ENCODE data around the gene TUBAL3.
A peak's percentile ranks its signal among the peaks of the same experiment; 100 is the strongest.
"Not testable (repeated sequence)": the region's sequence is repeated elsewhere in the genome, so short reads cannot be mapped to it uniquely, and the experiment has no call there.

TUBAL3 gene

DNA sequence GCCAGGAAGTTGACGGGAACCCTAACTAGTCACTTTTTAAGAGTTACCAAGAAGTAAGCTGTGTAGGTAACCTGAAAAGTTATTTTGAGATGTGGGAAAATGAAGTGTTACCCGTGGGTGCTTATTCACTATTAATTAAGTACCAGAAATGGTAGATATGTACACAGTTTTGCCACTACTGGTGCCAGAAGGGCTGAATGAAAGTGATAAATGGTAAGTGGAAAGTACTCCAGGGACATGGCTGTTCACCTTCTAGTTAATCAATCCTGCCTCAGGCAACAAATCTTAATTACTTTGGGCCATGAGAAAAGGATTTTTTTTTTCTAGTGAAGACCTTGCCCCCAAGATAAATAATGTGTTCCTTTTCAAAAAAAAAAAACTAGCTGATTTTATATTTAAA lies 23.5 kb upstream of the TUBAL3 start:
- DNase-seq (ENCODE audit: extremely low spot score, insufficient read length, low read depth): no peak
- no peak for FAIRE-seq

DNA sequence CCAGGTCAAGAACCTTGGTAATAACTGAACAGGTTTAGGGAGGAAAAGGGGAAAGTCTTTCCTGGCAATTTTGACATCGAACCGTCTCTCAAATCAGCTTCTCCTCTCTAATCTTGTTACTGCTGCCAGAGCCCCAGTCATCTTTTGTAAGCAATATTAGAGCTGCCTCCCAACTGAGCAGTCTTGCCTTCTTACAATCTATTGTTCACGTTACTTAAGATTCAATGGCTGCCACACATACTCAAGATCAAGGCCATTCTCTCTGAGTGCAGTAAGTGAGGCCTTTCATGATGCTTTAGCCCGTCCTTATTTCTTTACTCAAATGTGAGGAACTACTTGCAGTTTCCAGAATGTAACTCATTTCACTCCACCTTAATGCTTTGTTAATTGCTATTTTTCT lies 20.1 kb upstream of the TUBAL3 start:
- FAIRE-seq (no peak), DNase-seq (ENCODE audit: extremely low spot score, insufficient read length, low read depth) (no peak)

DNA sequence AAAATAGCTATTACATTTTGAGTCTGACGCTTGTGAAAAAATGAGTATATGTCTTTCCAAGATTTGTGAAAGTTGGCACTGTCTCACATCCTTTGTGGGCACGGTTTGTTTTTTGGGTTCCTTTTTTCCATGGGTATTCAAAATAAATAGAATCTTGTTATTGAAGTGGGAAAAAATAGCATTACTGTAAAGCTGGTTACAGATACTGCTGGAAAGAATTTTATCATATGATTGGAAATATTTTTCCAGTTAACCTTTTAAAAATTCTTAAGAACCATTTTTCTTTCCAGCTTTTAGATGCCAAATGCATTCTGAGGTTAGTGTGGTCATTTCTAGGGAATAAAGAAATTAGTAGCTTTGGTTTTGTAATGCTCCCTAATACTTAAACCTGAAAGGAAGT lies 19.1 kb upstream of the TUBAL3 start:
- no peak for DNase-seq (ENCODE audit: extremely low spot score, insufficient read length, low read depth)
- no peak for FAIRE-seq

DNA sequence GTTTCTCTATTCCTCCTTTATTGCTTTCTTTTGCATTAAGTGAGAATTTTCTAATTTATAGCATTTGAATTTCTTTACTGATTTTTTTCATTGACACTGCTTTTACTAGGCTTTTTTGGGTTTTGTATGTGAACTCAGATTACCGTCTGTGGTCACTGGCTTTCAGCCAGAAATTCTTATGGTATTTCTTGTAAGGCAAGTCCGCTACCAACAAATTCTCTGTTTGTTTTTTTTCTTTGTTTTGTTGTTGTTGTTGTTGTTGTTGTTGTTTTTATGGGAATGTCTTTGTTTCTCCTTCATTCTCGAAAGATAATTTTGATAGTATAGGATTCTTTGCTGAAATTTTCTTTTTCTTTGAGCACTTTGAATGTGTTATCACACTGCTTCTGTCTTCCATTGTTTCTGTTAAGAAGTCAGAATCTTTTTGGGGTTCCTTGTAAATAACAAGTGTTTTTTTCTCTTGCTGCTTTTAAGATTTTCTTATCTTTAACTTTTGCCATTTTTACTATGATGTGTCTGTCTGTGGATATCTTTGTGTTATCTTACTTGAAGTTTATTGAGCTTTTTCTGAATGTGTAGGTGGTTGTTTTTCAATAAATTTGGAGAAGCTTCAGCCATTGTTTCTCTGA lies 15.0 kb upstream of the TUBAL3 start:
- FAIRE-seq (peak; percentile 24), DNase-seq (ENCODE audit: extremely low spot score, insufficient read length, low read depth) (no peak)

DNA sequence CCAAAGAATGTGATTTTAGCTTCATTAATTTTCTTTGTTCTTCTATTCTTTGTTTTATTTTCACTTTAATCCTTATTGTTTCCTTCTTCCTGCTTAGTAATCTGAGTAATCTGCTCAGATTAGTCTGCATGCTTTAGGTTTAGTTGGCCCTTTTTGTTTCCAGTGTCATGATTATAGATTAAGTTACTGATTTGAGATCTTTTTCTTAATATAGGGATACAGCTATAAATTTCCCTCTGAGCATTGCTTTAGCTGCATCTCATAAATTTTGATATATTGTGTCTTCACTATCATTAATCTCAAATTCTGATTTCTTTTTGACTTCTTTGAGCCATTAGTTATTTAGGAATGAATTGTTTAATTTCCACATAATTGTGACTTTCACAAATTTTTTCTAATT lies 14.0 kb upstream of the TUBAL3 start:
- FAIRE-seq (no peak), DNase-seq (ENCODE audit: extremely low spot score, insufficient read length, low read depth) (no peak)

DNA sequence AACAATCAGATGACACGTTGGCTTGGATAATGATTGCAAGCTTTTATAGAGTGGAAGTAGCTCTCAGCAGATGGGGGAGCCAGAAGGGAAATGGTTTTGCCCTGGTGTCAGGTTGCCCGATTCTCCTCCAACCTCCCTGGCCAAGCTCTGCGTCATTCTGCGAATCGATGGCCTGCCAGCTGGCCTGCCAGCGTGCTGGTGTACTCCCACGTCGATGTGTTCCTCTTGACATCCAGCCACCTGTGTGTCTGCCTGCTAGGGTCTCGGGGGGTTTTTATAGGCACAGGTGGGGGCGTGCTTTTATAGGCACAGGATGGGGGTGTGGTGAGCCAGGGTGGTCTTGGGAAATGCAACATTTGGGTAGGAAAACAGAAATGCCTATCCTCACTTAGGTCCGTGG lies 12.4 kb upstream of the TUBAL3 start:
- DNase-seq (ENCODE audit: extremely low spot score, insufficient read length, low read depth) (no peak), FAIRE-seq (no peak)

DNA sequence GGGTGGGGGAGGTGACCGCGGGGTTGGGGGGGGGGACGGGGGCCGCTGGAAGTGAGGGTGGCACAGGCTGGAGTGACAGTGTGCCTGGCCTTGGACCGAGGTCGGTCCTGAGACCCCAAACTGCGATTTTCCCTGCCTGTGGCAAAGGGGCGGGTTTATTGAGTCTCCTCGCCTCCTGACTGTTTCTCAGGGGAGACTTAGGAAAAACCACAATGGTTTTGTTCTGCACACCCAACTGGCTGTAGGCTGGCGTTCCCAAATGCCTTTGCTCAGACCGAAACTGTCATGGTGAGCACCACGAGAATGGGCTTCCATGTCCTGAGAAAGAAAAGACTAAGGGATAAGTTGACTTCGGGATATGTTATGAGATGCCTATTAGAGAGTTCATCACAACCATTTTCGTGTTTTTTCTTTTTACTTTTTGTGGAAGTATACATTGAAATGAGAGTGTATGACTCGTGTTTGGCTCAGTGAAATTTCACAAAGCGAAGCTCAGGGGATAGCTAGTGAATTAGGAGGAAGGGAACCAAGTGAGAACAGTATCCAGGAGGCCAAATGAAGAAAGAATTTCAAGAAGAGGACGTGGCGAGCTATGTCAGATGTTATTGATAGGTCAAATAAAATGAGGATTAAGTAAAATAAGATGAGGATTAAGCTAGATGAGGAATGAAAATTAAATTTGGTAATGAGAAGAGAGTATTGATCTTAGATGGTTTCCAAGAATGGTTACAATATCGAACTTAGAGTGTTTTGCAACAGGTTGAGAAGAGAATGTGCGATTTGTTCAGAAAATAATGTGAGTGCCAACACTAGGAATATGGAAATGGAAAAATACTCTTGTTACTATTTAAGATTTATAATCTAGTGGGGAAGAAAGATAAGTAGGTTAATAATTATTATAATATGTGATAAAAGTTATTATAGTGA lies 8.6 kb upstream of the TUBAL3 start:
- FAIRE-seq: peak; percentile 46

DNA sequence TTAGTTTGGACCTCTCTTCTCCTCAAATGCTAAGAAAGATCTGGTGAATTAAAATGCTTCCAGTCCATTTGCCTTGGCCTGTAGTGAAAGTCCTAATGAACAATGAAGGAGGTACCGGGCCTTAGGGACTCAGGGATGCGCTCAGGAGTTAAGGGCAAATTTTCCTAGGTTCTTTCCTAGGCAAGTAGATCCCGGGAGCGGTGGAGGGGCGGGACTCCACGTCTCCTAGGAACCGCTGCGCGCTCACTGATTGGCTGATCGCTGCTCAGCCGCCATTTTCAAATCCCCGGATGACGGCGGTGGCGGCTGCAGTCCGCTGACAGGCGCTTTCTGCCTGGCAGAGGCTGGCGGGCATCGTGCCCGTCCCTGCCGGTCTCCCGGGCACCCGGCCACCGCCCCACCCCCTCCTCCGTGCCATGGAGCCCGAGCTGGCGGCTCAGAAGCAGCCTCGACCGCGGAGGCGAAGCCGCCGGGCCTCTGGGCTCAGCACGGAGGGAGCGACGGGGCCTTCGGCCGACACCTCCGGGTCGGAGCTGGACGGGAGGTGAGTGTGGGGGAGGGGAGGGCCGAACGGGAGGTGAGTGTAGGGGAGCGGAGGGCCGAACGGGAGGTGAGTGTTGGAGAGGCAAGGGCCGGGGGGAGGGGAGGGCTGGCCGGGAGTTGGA lies 7.8 kb upstream of the TUBAL3 start, which contains the start of gene NET1:
TSS of gene NET1 (plus strand) at position 281 of the 665 bp plus-strand sequence. CDS start at position 417, 136 bp downstream.
- FAIRE-seq (peak; percentile 83), DNase-seq (ENCODE audit: extremely low spot score, insufficient read length, low read depth) (peak; percentile 89)

More for the DNA sequence above, 8.6 kb upstream of the TUBAL3 start:
- DNase-seq (ENCODE audit: extremely low spot score, insufficient read length, low read depth): no peak

DNA sequence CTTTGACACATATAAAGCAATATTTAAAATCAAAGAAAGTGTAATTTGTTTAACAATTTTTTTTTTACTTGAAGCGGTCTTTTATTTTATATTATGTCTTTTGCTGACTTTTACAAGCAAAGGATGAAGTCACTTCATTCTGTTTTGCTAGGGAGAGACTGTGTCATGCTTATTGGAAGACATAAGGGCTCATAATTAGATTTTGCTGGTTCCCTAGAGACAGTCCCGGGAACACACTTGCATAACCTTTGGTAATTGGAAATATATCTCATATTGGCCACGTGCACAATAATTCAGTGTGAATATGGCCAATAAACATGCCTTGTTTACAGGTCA lies 7.3 kb upstream of the TUBAL3 start:
- FAIRE-seq: no peak
- DNase-seq (ENCODE audit: extremely low spot score, insufficient read length, low read depth): no peak

DNA sequence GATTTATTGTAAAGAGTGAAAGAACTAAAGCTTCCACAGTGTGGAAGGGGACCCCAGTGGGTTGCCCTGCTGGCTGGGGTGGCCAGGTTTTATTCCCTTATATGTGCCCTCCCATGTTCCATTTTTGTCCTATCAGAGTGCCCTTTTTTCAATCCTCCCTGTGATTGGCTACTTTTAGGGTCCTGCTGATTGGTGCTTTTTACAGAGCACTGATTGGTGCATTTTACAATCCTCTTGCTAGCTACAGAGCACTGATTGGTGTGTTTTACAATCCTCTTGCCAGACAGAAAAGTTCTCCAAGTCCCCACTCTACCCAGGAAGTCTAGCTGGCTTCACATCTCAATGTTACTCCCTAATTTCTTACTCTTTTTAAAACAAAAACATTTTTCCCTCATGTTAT lies 6.2 kb upstream of the TUBAL3 start:
- DNase-seq (ENCODE audit: extremely low spot score, insufficient read length, low read depth): not testable (repeated sequence)

DNA sequence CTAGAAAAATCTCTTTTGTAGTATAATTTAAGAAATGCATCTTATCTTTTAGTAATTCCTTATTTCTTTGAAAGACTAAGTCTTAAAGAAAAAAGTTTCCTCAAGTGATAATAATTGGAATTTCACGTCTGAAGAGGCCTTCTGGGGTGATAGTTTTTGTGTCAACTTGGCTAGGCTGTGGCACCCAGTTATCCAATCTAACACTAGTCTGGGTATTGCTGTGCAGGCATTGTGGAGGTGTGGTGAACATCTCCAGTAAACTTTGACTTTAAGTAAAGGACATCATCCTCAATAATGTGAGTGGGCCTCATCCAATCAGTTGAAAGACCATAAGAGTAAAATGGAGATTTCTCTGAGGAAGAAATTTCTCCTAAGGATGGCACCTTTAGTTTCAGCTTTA lies 2.3 kb upstream of the TUBAL3 start:
- DNase-seq (ENCODE audit: extremely low spot score, insufficient read length, low read depth) (no peak), FAIRE-seq (no peak)

More for the DNA sequence above, 6.2 kb upstream of the TUBAL3 start:
- not testable (repeated sequence) for FAIRE-seq

DNA sequence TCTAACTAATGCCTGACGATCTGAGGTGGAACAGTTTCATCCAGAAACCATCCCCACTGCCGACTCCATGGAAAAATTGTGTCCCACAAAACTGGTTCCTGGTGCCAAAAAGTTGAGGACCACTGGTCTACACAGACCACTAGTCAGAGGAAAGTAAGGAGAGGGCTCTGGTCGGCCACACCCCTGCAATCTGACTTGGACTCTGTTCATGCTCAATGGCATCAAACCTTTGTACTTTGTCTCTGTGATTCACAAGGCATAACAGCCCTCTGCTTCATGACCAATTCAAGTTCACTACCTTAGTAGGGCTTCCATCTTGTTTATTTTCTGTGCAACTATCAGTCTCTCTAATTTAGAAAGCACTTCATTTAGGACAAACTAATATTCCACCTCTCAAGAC lies 1.8 kb downstream of the TUBAL3 start:
- FAIRE-seq: no peak

DNA sequence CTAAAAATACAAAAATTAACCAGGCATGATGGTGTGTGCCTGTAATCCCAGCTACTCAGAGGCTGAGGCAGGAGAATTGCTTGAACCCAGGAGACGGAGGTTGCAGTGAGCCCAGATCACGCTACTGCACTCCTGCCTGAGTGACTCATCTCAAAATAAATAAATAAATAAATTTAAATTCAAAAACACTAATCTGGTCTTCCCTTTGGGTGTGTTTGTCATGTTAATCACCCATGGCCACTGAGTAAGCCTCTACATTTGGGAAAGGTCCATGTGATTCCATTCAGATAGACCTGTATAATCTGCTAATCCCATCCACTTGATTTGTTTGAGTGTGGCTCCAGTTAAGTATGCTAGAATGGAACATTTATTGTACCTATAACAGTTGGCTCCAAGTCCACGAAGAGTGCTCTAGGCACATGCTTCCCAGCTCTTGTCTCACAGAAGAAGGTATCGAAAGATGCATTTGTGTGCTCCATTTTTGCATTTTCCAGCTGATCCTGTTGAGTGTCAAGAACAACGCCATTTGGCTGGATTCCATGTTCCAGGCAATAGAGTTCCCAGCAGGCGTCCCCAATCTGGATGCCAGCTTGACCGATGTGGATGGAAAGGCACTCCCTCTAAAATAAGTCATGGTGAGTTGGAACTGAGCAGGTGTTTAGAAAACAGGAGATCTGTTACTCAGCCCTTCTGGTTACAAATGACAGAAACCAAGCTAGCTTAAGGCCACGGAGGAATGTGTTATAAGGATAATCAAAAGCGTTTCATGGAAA lies 4.0 kb downstream of the TUBAL3 start:
- FAIRE-seq (no peak), DNase-seq (ENCODE audit: extremely low spot score, insufficient read length, low read depth) (no peak)

More for the DNA sequence above, 1.8 kb downstream of the TUBAL3 start:
- DNase-seq (ENCODE audit: extremely low spot score, insufficient read length, low read depth): no peak

DNA sequence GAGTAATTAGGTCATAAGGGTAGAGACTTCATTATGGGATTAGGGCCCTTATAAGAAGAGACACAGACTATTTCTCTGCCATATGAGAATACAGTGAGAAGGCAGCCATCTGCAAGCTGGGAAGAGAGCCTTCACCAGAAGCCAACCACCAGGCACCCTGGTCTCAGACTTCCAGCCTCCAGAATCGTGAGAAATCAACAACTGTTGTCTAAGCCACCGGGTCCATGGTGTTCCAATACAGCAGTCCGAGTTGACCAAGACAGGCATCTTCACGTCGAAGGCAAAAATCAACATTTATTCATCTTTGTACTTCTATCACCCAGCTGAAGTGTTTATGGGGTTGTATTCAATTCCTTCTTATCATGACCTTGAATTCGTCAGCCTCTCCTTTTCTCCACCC lies 5.3 kb downstream of the TUBAL3 start:
- DNase-seq (ENCODE audit: extremely low spot score, insufficient read length, low read depth) (no peak), FAIRE-seq (no peak)

DNA sequence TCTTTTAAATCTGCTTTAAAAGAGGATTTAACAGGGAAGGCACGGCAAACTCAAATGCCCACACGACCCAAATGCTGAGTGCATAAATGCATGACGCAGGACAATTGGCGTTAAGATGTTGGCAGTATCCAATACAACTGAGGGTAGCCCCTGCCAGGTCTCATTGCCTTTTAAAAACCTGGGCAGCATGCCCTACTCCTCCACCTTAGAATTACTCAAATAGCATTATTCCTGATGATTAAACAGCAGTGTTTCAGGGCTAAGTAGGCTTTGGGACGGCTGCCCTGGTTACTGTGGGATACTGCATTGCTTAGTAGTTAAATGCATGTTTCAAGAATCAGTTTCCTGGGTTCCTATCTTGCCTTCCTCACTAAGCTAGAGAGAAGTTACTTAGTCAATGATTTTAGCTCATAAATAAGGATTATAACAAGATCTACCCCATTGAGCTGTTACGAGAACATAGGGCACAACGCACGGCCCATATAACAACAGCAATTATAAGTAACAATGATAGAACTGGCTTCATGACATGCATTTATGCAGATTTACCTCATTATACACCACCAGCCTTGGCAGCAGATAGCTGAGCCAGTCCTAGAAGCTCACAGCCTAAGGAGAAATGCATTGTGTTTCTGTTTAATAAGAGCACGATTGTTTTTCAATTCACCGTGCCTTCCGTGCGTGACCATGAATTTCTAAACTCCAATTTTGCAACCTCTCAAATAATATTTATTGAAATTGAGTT lies 7.9 kb downstream of the TUBAL3 start:
- FAIRE-seq (no peak), DNase-seq (ENCODE audit: extremely low spot score, insufficient read length, low read depth) (no peak)

DNA sequence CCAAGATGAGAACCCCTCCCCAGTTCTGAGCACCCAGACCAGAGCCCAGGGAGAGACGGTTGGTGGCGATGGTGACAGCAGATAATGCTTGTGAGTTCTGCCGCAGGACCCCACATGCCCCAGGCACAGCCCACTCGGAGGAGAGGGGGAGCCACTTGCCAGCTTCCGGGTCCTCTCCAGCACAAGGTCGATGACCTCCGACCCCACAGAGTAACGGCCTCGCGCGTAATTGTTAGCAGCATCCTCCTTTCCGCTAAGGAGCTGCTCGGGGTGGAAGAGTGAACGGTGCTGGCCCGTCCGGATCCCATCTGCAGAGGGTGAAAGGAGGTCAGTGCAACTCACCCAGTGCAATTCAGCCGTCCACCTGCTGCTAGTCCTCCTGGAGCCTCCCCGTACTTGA lies 9.5 kb downstream of the TUBAL3 start:
- DNase-seq (ENCODE audit: extremely low spot score, insufficient read length, low read depth) (no peak), FAIRE-seq (no peak)

DNA sequence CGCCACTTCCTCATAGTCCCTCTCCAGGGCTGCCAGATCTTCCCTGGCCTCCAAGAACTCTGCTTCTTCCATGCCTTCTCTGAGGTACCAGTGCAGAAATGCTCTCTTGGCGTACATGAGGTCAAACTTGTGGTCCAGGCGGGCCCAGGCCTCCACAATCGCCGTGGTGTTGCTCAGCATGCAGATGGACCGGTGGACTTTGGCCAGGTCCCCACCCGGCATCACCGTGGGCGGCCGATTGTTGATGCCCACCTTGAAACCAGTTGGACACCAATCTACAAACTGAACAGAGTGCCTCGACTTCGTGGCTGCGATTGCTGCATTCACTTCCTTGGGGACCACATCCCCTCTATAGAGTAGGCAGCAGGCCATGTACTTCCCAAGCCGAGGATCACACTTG lies 11.1 kb downstream of the TUBAL3 start:
- no peak for DNase-seq (ENCODE audit: extremely low spot score, insufficient read length, low read depth)
- FAIRE-seq: no peak

DNA sequence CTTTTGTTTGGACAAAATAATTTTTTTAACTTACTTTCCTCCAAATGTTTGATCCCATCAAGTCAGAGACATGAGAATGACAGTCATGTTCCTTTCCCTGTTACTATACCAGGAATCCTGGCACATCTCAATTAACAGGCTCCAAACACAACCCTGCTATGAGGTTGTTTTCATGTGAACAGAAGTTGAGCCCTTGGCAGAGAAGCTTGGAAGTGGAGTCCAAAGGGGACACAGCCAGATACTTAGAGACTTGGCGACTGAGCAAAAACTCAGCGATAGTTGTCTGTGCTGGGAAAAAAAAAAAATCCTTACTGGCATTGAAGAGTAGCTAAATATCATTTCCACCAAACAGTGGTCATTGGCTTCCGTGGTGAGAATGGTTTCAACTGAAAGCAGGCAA lies 12.8 kb downstream of the TUBAL3 start:
- FAIRE-seq (no peak), DNase-seq (ENCODE audit: extremely low spot score, insufficient read length, low read depth) (no peak)

DNA sequence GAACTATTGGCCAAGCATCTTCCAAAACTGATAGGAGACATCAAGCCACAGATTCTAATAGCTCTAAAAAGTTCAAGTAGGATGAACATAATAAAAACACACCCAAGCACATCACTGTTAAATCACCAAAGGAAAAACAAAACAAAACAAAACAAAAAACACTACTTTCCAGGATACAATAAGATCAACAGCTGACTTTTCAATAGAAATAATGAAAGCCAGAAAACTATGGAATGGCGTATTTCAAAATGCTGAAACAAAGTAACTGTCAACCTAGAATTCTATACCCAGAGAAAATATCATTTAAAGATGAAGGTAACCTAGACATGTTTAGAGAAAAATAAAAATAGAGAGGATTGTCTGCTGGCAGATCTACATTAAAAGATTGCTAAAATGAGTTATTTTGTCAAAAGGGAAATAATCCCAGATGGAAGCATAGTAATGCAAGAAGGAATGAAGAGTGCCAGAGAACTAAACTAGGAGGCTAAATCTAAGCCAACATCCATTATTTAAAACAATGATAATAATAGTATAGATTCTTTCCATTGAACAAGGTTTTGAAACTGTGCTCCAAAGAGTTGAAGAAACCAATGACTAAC lies 13.9 kb downstream of the TUBAL3 start:
- FAIRE-seq (no peak), DNase-seq (ENCODE audit: extremely low spot score, insufficient read length, low read depth) (no peak)
